ENCODE results near the gene RAB6B. TPM values are rescaled to one million over a fixed set of nuclear protein-coding genes. Genes with fewer than 3 reads are reported as not detected.

The RAB6B gene
- total and polyA plus RNA-seq, 8 donors = 1.6 to 9.2 (median 3.9) TPM

- H3K4me1 ChIP-seq = peaks cover 0 to 4% (median 0%) of the 10 kb centered on the region in 3 donors
- H3K4me3 ChIP-seq = no peak overlapping the region
- H3K27me3 ChIP-seq = no peaks in the 10 kb centered on the region
- no peak for DNase-seq
- no peaks in the 10 kb centered on the region for H3K9me3 ChIP-seq
- no peak for ATAC-seq
- H3K36me3 ChIP-seq = no peaks in the 10 kb centered on the region
- intact Hi-C loops (cut with DNase I) = no loop called here
- H3K27ac ChIP-seq = no peak overlapping the region
- TF ChIP-seq, protein P1, sequence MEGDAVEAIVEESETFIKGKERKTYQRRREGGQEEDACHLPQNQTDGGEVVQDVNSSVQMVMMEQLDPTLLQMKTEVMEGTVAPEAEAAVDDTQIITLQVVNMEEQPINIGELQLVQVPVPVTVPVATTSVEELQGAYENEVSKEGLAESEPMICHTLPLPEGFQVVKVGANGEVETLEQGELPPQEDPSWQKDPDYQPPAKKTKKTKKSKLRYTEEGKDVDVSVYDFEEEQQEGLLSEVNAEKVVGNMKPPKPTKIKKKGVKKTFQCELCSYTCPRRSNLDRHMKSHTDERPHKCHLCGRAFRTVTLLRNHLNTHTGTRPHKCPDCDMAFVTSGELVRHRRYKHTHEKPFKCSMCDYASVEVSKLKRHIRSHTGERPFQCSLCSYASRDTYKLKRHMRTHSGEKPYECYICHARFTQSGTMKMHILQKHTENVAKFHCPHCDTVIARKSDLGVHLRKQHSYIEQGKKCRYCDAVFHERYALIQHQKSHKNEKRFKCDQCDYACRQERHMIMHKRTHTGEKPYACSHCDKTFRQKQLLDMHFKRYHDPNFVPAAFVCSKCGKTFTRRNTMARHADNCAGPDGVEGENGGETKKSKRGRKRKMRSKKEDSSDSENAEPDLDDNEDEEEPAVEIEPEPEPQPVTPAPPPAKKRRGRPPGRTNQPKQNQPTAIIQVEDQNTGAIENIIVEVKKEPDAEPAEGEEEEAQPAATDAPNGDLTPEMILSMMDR (IDR thresholded peaks at IDR 0.05) = no peak
- no peak for FAIRE-seq
- whole genome bisulfite sequencing, 2 donors = 90 to 94% methylated on average over 9 of the region's 9 CpGs
Observed at GRCh38 chr3:133888726-133889340, 6.8 kb downstream of the RAB6B start.

DNA sequence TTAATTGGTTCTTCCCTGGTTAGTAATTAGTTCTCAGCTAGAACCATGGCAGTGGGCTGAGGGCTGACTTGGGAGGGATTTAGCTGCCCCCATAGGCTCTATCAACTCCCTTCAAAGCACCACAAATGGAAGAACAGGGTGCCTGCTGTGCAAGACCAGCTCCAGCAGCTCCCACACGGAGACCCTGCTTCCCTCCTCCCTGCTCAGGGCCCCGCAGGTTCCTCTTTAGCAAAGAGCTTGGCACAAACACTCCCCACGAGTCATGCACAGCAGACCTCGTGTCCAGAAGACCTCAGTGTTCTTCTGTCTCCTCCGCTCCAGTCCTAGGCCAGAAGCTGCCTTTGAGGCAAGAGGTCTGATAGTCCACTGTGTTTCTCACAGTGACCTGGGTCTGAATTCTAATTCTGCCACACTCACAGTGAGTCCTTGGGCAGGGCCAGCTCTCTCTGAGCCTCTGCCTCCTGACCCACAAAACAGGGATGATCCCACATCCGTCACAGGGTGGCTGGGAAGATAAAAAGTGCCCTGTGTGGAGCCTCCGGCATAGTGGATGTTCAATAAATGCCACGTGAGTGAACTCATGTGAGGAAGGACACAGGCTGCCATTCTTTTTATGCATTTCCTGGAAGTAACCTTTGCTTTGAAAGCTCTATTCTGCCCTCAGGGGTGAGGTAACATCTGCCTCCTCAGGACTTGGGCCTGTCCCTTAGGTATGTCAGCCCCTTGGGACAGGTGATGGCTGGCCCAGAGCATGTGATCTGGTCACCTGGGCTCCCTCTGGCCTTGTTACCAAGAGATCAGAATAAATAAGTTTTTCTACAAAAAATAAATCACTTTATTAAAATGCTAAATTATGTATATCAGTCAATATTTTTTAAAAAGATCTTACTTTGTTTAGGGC lies 7.6 kb downstream of the RAB6B start:
- FAIRE-seq (no peak), ATAC-seq (no peak), DNase-seq (no peak)
- TF ChIP-seq, protein P1 (IDR thresholded peaks at IDR 0.05) = no peak
- Histone ChIP-seq H3K36me3 (no peaks in the 10 kb centered on the region), H3K4me3 (no peak overlapping the region), H3K27me3 (no peaks in the 10 kb centered on the region), H3K9me3 (no peaks in the 10 kb centered on the region), H3K4me1 (peaks cover 0 to 4% (median 0%) of the 10 kb centered on the region in 3 donors), H3K27ac (no peak overlapping the region)
- 77 to 82% methylated on average over 8 of the region's 8 CpGs for WGBS, 2 donors
- intact Hi-C loops (cut with DNase I) = no loop called here

DNA sequence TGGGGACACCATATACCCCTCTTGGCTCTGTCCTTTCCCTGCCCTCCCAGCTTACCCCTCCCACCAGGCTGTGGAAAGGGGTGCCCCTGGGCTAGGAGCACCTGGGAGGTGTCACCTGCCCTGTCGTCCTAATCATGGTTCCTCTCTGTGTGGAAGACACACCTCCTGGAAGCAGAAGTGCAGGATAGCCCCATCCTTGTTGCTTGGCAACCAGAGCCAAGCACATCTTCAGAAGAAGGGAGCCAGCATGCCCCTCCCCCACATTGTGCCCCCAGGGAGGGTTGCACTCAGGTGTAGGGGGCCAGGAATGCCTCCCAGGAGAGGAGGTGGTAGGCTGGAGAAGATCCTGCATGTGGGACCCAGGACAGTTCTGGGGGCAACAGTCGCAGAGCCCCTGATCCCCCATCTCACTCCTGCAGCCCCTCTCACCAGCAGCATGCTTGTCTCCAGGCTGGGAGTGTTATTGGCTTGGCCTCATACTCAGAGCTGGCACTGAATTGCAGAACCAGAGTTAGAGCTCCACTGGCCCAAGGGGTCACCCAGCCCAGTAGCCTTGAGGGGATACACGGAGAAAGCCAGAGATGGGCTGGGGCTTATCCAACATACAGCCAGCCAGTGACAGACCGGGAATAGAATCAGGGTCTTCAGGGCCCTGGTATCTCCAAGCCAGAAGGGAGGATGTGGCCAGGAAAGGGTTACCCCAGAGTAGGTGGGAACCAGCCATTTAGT lies 8.4 kb downstream of the RAB6B start:
- ATAC-seq (no peak), FAIRE-seq (no peak), DNase-seq (no peak)
- TF ChIP-seq, protein P1 (IDR thresholded peaks at IDR 0.05) = no peak
- Histone ChIP-seq H3K27me3 (no peaks in the 10 kb centered on the region), H3K4me1 (no peaks in the 10 kb centered on the region), H3K27ac (no peak overlapping the region), H3K36me3 (no peaks in the 10 kb centered on the region), H3K4me3 (no peak overlapping the region), H3K9me3 (no peaks in the 10 kb centered on the region)
- 78% methylated on average over 4 of the region's 4 CpGs for WGBS, 2 donors
- intact Hi-C loops (cut with DNase I) = no loop called here

- H3K9me3 ChIP-seq = no peaks in the 10 kb centered on the region
- H3K36me3 ChIP-seq = no peaks in the 10 kb centered on the region
- TF ChIP-seq, protein P1 (IDR thresholded peaks at IDR 0.05) = no peak
- DNase-seq (no peak), FAIRE-seq (no peak), ATAC-seq (no peak)
- intact Hi-C loops (cut with DNase I) = no loop called here
- no peaks in the 10 kb centered on the region for H3K4me1 ChIP-seq
- no peak overlapping the region for H3K4me3 ChIP-seq
- H3K27me3 ChIP-seq = no peaks in the 10 kb centered on the region
- 88 to 89% methylated on average over 7 of the region's 7 CpGs for WGBS, 2 donors
- no peak overlapping the region for H3K27ac ChIP-seq
Observed at GRCh38 chr3:133886031-133886722, 9.5 kb downstream of the RAB6B start.
